Activated naive CD4-positive, alpha-beta T cell treated with anti-CD3 and anti-CD28 coated beads, Interleukin-2, amount 50 U/mL, for 72 hours (primary cell): ENCODE measurements around the gene ISCA2. TPM values are rescaled to one million over a fixed set of nuclear protein-coding genes. Genes with fewer than 3 reads are reported as not detected.

ENCODE experiments used
- ATAC-seq, 2 donors: fragments of 150-1000 bp; cut with Tn5 transposase; 2 replicates each; pipeline ENCODE4 v1.10.0; 2021; ENCODE audit warnings: mild to moderate bottlenecking in 2 of 2, moderate library complexity in 2 of 2
- DNase-seq, 2 donors: peaks; one replicate each; pipeline ENCODE4 v3.0.0; 2021 to 2022; ENCODE audit warnings: low spot score in 2 of 2
- H3K27ac Mint-ChIP-seq, 2 donors: one replicate each; pipeline ENCODE4 v1.8.0; 2022; ENCODE audit warnings: mild to moderate bottlenecking in 2 of 2, mixed read lengths in 2 of 2
- H3K36me3 Mint-ChIP-seq, 2 donors: one replicate each; pipeline ENCODE4 v1.8.0; 2022; ENCODE audit warnings: mixed read lengths in 2 of 2
- H3K9me3 Mint-ChIP-seq, 2 donors: one replicate each; pipeline ENCODE4 v1.8.0; 2022; ENCODE audit warnings: mixed read lengths in 2 of 2
- total RNA-seq, 2 donors: library from RNA; stranded (reverse); gene quantifications; one replicate each; pipeline ENCODE4 v1.2.3, GENCODE V29; 2022

Gene ISCA2
- total RNA-seq, 2 donors from 2014 or later: 30.7 to 34.5 TPM

- DNase-seq (no peak), ATAC-seq (no peak)
- no peak overlapping the region for H3K27ac Mint-ChIP-seq
- H3K36me3 Mint-ChIP-seq: no peaks in the 10 kb centered on the region
- no peaks in the 10 kb centered on the region for H3K9me3 Mint-ChIP-seq
These were observed 17.5 kb upstream of the ISCA2 start for GRCh38 chr14:74476107-74476506.

- ATAC-seq: no peak
- H3K36me3 Mint-ChIP-seq: no peaks in the 10 kb centered on the region
- no peak overlapping the region for H3K27ac Mint-ChIP-seq
- H3K9me3 Mint-ChIP-seq: no peaks in the 10 kb centered on the region
- no peak for DNase-seq
These were observed 17.0 kb upstream of the ISCA2 start for GRCh38 chr14:74476607-74477006.

GRCh38 chr14:74478996-74479635 lies 14.4 kb upstream of the ISCA2 start:
- Mint-ChIP-seq H3K36me3 (no peaks in the 10 kb centered on the region), H3K27ac (no peak overlapping the region), H3K9me3 (no peaks in the 10 kb centered on the region)
- DNase-seq (no peak), ATAC-seq (no peak)

GRCh38 chr14:74480046-74480445 lies 13.5 kb upstream of the ISCA2 start:
- H3K27ac Mint-ChIP-seq: no peak overlapping the region
- DNase-seq (no peak), ATAC-seq (no peak)
- no peaks in the 10 kb centered on the region for H3K9me3 Mint-ChIP-seq
- no peaks in the 10 kb centered on the region for H3K36me3 Mint-ChIP-seq

GRCh38 chr14:74482571-74482970 lies 11.0 kb upstream of the ISCA2 start:
- no peak overlapping the region for H3K27ac Mint-ChIP-seq
- no peak for DNase-seq
- no peaks in the 10 kb centered on the region for H3K36me3 Mint-ChIP-seq
- ATAC-seq: no peak
- no peaks in the 10 kb centered on the region for H3K9me3 Mint-ChIP-seq

- H3K27ac Mint-ChIP-seq: no peak overlapping the region
- no peaks in the 10 kb centered on the region for H3K36me3 Mint-ChIP-seq
- no peaks in the 10 kb centered on the region for H3K9me3 Mint-ChIP-seq
- ATAC-seq (no peak), DNase-seq (no peak)
These were observed 10.2 kb upstream of the ISCA2 start for GRCh38 chr14:74483321-74483720.

- ATAC-seq (no peak), DNase-seq (no peak)
- H3K36me3 Mint-ChIP-seq: no peaks in the 10 kb centered on the region
- no peaks in the 10 kb centered on the region for H3K9me3 Mint-ChIP-seq
- H3K27ac Mint-ChIP-seq: no peak overlapping the region
These were observed 7.4 kb upstream of the ISCA2 start for GRCh38 chr14:74486164-74486563.

GRCh38 chr14:74488786-74489397 lies 4.7 kb upstream of the ISCA2 start:
- Mint-ChIP-seq H3K36me3 (no peaks in the 10 kb centered on the region), H3K9me3 (no peaks in the 10 kb centered on the region), H3K27ac (no peak overlapping the region)
- ATAC-seq (no peak), DNase-seq (no peak)

- Mint-ChIP-seq H3K9me3 (no peaks in the 10 kb centered on the region), H3K36me3 (peaks cover 4 to 5% of the 10 kb centered on the region in 2 donors), H3K27ac (no peak overlapping the region)
- no peak for DNase-seq
- ATAC-seq: no peak
These were observed 3.1 kb upstream of the ISCA2 start for GRCh38 chr14:74490486-74490885.

- ATAC-seq: no peak
- no peak overlapping the region for H3K27ac Mint-ChIP-seq
- no peak for DNase-seq
These were observed 1.4 kb upstream of the ISCA2 start for GRCh38 chr14:74491956-74492775.

GRCh38 chr14:74492776-74493342 lies 706 bp upstream of the ISCA2 start, which contains the start of gene NPC2:
NPC2 (minus strand) TSS chr14:74493305; CDS start chr14:74493274, 31 bp downstream.
- Mint-ChIP-seq H3K9me3 (no peaks in the 10 kb centered on the region), H3K36me3 (peaks cover 4 to 5% of the 10 kb centered on the region in 2 donors), H3K27ac (peak within 1 kb of the TSS in 1 of 2 donors; percentile 95)
- no peak for DNase-seq
- peak in 1 of 2 donors; percentile 5 for ATAC-seq

More at GRCh38 chr14:74491956-74492775, 1.4 kb upstream of the ISCA2 start:
- Mint-ChIP-seq H3K36me3 (peaks cover 4 to 5% of the 10 kb centered on the region in 2 donors), H3K9me3 (no peaks in the 10 kb centered on the region)

- H3K9me3 Mint-ChIP-seq: no peaks in the 10 kb centered on the region
- peaks cover 4 to 5% of the 10 kb centered on the region in 2 donors for H3K36me3 Mint-ChIP-seq
- H3K27ac Mint-ChIP-seq: peak overlapping the region in 1 of 2 donors; percentile 69
- no peak for ATAC-seq
- no peak for DNase-seq
These were observed 1.8 kb downstream of the ISCA2 start for GRCh38 chr14:74495356-74495755.

- ATAC-seq: no peak
These were observed 7.0 kb downstream of the ISCA2 start for GRCh38 chr14:74500417-74501134.

GRCh38 chr14:74501135-74501614 lies 7.6 kb downstream of the ISCA2 start:
- no peaks in the 10 kb centered on the region for H3K36me3 Mint-ChIP-seq
- no peaks in the 10 kb centered on the region for H3K9me3 Mint-ChIP-seq
- DNase-seq (peak in 1 of 2 donors; percentile 25), ATAC-seq (no peak)
- H3K27ac Mint-ChIP-seq: no peak overlapping the region

More at GRCh38 chr14:74500417-74501134, 7.0 kb downstream of the ISCA2 start:
- H3K9me3 Mint-ChIP-seq: no peaks in the 10 kb centered on the region
- peak in 1 of 2 donors; percentile 46 for DNase-seq
- no peaks in the 10 kb centered on the region for H3K36me3 Mint-ChIP-seq
- no peak overlapping the region for H3K27ac Mint-ChIP-seq

- no peak for ATAC-seq
- no peak overlapping the region for H3K27ac Mint-ChIP-seq
- H3K9me3 Mint-ChIP-seq: no peaks in the 10 kb centered on the region
- DNase-seq: no peak
- H3K36me3 Mint-ChIP-seq: no peaks in the 10 kb centered on the region
These were observed 8.1 kb downstream of the ISCA2 start for GRCh38 chr14:74501691-74502090.
